Stimulated activated CD8-positive, alpha-beta memory T cell treated with anti-CD3 and anti-CD28 coated beads, Interleukin-7, amount 100 ng/mL, for 4 hours (primary cell): ENCODE data around the gene PTPRM.

Source experiments
- DNase-seq, 2 donors: peaks; one replicate each; pipeline ENCODE4 v3.0.0-alpha.2; 2020; ENCODE audit warnings: low read depth in 2 of 2

The PTPRM gene

GRCh38 chr18:8005870-8006569 lies 438.9 kb downstream of the PTPRM start:
- DNase-seq = no peak

- DNase-seq = no peak
Observed at GRCh38 chr18:8006979-8007378, 439.9 kb downstream of the PTPRM start.

DNA sequence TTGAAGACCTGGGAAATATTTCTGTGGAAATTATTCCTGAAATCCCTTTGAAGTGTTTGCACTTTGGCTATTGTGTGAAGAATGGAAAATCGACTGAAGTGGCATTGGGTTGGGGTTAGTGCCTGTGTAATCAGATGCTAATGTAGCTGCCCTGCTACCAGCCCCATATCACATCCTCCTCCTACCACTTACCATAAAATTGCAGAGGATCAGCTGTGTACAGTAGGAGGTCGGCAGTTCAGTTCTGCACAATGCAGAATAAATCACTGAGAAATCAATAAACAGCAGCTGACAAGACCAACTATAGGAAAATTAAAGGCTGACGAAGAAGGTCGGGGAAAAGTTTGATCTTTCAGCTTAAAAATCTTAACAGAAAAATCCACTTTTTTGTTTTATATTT lies 440.9 kb downstream of the PTPRM start:
- no peak for DNase-seq

- no peak for DNase-seq
Observed at GRCh38 chr18:8011361-8011760, 444.2 kb downstream of the PTPRM start.

- DNase-seq = no peak
Observed at GRCh38 chr18:8011906-8012305, 444.8 kb downstream of the PTPRM start.

- DNase-seq = no peak
Observed at GRCh38 chr18:8018701-8019331, 451.7 kb downstream of the PTPRM start.

DNA sequence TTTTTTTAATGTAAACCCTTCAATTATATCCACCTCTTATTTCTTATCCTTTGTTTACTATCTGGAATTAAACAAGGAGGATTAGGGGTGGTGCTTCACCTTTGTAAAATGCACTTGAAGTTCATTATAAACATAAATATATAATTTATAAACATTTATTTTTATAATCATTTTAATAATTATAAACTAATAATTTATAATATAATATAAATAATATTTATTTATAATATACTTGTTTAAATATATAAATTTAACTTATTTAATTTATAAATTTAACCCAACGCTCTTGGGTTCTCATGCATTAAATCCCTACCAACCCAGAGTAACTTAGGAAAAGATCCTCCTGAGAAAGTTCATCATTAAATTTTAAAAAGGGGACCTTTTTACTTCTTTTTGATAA lies 452.5 kb downstream of the PTPRM start:
- DNase-seq = no peak

- no peak for DNase-seq
Observed at GRCh38 chr18:8020132-8020846, 453.2 kb downstream of the PTPRM start.

DNA sequence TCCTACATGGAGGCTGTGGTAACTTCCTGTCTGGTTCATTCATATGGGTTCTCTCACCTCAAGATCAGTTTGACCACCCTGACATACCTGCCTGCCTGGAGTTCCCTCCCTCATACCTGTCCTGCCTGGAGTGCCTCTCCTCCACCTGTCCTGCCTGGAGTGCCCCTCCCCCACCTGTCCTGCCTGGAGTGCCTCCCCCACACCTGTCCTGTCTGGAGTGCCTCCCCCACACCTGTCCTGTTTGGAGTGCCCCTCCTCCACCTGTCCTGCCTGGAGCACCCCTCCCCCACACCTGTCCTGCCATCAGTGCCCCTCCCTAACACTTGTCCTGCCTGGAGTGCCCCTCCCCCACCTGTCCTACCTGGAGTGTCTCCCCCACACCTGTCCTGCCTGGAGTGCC lies 461.9 kb downstream of the PTPRM start:
- DNase-seq = no peak

GRCh38 chr18:8029731-8030130 lies 462.6 kb downstream of the PTPRM start:
- DNase-seq = no peak

GRCh38 chr18:8030201-8030600 lies 463.1 kb downstream of the PTPRM start:
- no peak for DNase-seq

DNA sequence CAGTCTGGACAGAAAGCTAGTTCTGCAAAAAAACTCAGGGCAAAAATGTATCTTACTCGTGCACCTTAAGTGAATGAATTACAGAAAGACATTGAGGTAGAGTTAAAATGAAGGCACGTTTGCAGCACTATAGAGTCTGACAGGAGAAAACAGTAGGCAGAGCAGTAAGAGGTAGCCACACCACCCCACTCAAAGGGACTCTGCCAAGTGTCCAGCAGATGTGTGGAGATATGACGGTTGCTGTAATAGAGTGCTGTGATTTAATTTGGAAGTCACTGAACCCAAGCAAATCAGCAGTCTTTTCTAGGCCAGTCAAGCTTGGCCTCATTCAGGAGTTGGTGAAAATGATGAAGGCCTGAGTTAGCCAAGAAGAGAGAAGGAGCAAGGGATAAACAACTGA lies 464.4 kb downstream of the PTPRM start:
- DNase-seq = no peak

DNA sequence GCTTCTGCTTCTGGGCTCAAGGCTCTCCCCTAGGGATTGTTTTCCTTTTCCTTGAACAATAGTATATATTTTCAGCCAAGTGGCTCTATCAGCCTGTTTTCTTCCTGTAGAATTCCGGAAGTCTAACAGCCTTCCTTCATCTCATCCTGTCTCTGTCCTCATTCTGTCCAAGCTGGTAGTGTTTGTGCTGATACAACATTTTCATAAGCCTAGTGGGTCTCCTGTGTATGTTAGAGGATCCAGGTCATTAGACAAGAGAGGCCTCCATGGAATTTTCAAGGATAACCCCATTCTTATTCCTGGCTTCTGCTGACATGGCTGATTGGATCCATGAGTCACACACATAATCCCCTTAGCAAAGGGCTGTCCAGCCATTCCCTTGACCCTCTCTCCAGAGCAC lies 467.6 kb downstream of the PTPRM start:
- DNase-seq = no peak

DNA sequence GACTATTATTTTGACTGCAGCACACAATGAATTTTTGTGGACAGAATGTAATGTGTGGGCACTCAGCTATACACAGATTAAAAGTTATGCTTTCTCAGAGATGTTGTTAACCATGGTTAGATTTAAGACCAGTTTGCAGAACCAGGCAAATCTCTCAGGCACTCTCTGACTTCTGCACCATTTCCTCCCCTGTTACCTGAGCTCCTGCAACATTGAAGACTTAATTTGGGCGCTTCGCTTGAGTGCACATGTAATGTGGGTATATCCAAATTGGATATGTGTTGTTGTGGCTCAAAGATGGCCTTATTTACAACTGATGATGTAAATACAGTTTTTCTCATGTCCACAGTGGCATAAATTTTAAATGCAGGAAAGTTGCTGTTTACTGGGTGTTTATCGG lies 469.4 kb downstream of the PTPRM start:
- DNase-seq = no peak

DNA sequence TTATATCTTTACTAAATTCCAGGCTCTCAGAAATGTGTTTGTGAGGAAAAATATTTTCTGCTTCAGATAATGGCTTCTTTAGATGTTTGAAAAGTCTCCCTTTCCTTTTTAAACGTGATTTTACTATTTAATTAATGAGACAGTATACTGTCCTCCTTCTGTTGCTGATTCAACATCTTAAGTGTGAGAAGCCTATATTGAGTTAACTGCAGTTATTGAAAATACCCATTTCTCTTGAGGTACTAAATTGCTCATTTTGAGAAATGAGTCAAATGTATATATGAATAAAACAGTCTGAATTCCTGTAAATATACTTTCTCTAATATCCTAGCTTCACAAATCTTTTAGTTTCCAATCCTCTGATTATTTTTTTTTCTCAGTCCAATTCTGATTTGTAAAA lies 470.2 kb downstream of the PTPRM start:
- no peak for DNase-seq

DNA sequence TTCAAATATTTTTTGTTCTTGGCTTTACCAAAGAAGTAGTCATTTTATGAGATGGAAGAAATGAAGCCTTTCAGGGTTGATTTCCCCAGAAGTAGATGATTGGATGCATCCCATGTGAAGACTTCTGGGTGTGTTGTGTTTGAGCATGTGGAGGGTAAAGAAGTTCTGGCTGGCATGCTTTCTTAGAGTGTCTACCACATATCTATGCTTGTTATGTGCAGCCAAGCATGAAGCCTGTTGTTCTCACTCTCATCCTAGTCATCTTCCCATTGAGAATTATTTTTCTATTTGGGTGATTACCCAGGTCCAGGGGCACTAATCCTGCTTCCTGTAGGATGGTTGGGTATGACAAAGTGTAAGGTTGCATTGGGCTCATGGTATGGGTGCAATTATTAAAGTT lies 472.9 kb downstream of the PTPRM start:
- no peak for DNase-seq

DNA sequence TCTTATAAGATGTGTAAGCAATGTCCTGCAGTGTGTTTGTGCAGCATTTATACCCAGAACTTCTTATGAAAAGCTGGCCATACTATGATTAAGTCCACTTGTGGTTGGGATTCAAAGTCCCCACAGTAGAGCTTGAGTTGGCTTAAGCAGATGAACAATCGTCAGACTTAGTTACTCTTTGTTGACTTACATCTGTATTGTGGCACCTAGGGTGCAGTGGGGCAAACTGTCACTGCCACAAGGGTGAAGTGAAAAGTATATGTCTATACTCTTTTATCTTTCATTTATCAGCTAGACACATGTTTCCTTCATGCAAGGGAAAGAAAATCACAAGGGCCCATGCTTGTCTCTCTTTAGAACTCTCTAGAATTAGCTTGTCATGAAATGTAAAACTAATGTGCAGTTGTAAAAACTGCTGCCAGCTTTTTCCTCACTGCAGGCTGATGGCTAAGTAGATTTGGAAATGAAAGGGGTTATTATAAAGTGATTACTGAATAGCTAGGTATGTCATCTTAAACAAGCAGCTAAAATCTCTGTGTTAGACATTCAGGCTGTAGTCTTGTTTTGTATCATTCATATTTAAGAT lies 474.5 kb downstream of the PTPRM start:
- no peak for DNase-seq

DNA sequence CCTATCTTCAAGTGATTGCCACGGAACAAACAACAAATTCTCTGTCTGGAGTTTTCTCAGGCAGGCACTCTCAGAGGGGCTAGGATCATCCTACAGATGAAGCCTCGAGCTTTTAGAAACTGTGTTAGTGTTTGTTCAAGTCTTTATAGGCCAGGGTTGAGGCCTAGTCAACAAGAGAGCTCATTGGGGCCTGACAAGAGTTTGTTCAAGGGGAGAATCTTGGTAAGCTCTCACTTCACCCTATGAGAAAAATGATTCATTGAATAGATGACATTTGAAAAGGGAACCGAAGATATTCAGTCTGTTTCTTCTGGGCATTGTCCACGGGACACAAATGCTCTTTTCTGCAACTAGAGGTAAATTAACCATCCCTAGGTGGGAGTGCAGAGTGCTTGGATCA lies 476.9 kb downstream of the PTPRM start:
- DNase-seq = no peak

- no peak for DNase-seq
Observed at GRCh38 chr18:8045160-8045883, 478.2 kb downstream of the PTPRM start.

DNA sequence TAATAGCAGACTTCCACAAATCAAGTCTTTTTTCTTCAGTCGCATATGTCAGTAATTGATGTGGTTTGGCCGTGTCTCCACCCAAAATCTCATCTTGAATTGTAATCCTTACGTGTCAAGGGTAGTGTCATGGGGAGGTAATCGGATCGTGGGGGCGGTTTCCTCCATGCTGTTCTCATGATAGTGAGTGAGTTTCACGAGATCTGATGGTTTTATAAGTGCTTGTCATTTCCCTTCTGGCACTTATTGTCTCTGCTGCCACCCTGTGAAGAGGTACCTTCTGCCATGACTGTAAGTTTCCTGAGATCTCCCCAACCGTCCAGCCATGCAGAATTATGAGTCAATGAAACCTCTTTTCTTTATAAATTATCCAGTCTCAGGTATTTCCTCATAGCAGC lies 478.8 kb downstream of the PTPRM start:
- DNase-seq = no peak

- no peak for DNase-seq
Observed at GRCh38 chr18:8046441-8046840, 479.3 kb downstream of the PTPRM start.

- no peak for DNase-seq
Observed at GRCh38 chr18:8049147-8049546, 482.0 kb downstream of the PTPRM start.
